Activated T-helper 1 cell treated with anti-CD3 and anti-CD28 coated beads, Interleukin-2, amount 50 U/mL, for 16 hours (primary cell): ENCODE data around the gene C2orf49.

Experiments
- DNase-seq, 2 donors: peaks; one replicate each; pipeline ENCODE4 v3.0.0-alpha.2; 2020; ENCODE audit warnings: low read depth in 1 of 2, low spot score in 1 of 2

Gene C2orf49

GRCh38 chr2:105337122-105338019, at the start of gene C2orf49:
Gene C2orf49, plus strand, starts transcription at chr2:105337540. Its CDS starts 48 bp downstream, at chr2:105337588.
- peak; percentile 78 to 84 for DNase-seq

- no peak for DNase-seq
These were observed 49.6 kb upstream of the C2orf49 start for GRCh38 chr2:105287692-105288091.

- DNase-seq, result no peak
These were observed 49.2 kb upstream of the C2orf49 start for GRCh38 chr2:105288133-105288532.

- no peak for DNase-seq
These were observed 46.2 kb upstream of the C2orf49 start for GRCh38 chr2:105290981-105291660.

- DNase-seq, result no peak
These were observed 45.4 kb upstream of the C2orf49 start for GRCh38 chr2:105291981-105292380.

GRCh38 chr2:105294046-105294445, 43.3 kb upstream of the C2orf49 start:
- no peak for DNase-seq

GRCh38 chr2:105294844-105295481, 42.4 kb upstream of the C2orf49 start:
- DNase-seq, result no peak

- DNase-seq, result no peak
These were observed 41.2 kb upstream of the C2orf49 start for GRCh38 chr2:105296017-105296611.

GRCh38 chr2:105297216-105297615, 40.1 kb upstream of the C2orf49 start:
- DNase-seq, result no peak

- DNase-seq, result no peak
These were observed 39.3 kb upstream of the C2orf49 start for GRCh38 chr2:105298017-105298416.

GRCh38 chr2:105299290-105299689, 38.0 kb upstream of the C2orf49 start:
- no peak for DNase-seq

- DNase-seq, result no peak
These were observed 35.7 kb upstream of the C2orf49 start for GRCh38 chr2:105301646-105302045.

- DNase-seq, result no peak
These were observed 30.2 kb upstream of the C2orf49 start for GRCh38 chr2:105307146-105307545.

- no peak for DNase-seq
These were observed 29.8 kb upstream of the C2orf49 start for GRCh38 chr2:105307550-105307949.

GRCh38 chr2:105307962-105308361, 29.4 kb upstream of the C2orf49 start:
- DNase-seq, result no peak

GRCh38 chr2:105308382-105309146, 28.8 kb upstream of the C2orf49 start:
- DNase-seq, result no peak

- DNase-seq, result no peak
These were observed 28.2 kb upstream of the C2orf49 start for GRCh38 chr2:105309147-105309545.

- DNase-seq, result no peak
These were observed 23.5 kb upstream of the C2orf49 start for GRCh38 chr2:105313877-105314276.

- no peak for DNase-seq
These were observed 22.0 kb upstream of the C2orf49 start for GRCh38 chr2:105315314-105315713.

GRCh38 chr2:105317937-105318336, 19.4 kb upstream of the C2orf49 start:
- no peak for DNase-seq
